HepG2 (cell line): ENCODE results near the gene SEC24D.

Experiments
- SRY ChIP-seq: sonication (generic); formaldehyde crosslinking; IDR thresholded peaks from 2 replicates; pipeline ENCODE4 v1.8.0; 2022; ENCODE audit warnings: mild to moderate bottlenecking, missing genetic modification reagents
- ZNF335 ChIP-seq: sonication (generic); formaldehyde crosslinking; IDR thresholded peaks from 2 replicates; pipeline ENCODE4 v1.4.0; 2020; ENCODE audit warnings: missing genetic modification reagents

- TF ChIP-seq ZNF335 (CRISPR knock-in tag) = no peak
- TF ChIP-seq SRY = no peak
These were observed 31.6 kb upstream of the SEC24D start for GRCh38 chr4:118867311-118868067.
